SK-N-SH treated with all-trans-retinoic acid at 6 μM for 48 hours (cell line): ENCODE measurements around the gene DDX3X.

Experiments
- ARNTL ChIP-seq: fragments of 450-650 bp; formaldehyde crosslinking; IDR thresholded peaks from 2 replicates; pipeline ENCODE4 v1.5.0; 2020; ENCODE audit warnings: low read depth, mild to moderate bottlenecking, moderate library complexity, borderline replicate concordance
- BACH2 ChIP-seq: fragments of 250-450 bp; sonication (Bioruptor Pico); IDR thresholded peaks from 2 replicates; pipeline ENCODE4 v1.9.0; 2021; ENCODE audit warnings: mild to moderate bottlenecking, borderline replicate concordance
- GLIS3 ChIP-seq: fragments of 250-450 bp; sonication (Bioruptor Pico); IDR thresholded peaks from 2 replicates; pipeline ENCODE4 v1.5.0; 2020; ENCODE audit warnings: mild to moderate bottlenecking, moderate library complexity
- ISL1 ChIP-seq: fragments of 250-450 bp; sonication (Bioruptor Pico); IDR thresholded peaks from 2 replicates; pipeline ENCODE4 v2.1.2; 2022; ENCODE audit warnings: mild to moderate bottlenecking, moderate library complexity
- OSR1 ChIP-seq: fragments of 250-450 bp; sonication (Bioruptor Pico); IDR thresholded peaks from 2 replicates; pipeline ENCODE4 v1.8.0; 2022; ENCODE audit warnings: moderate library complexity, mild to moderate bottlenecking, inconsistent platforms
- TCF4 ChIP-seq: fragments of 250-450 bp; sonication (Bioruptor Pico); IDR thresholded peaks from 2 replicates; pipeline ENCODE4 v1.8.0; 2021; ENCODE audit warnings: mild to moderate bottlenecking, moderate library complexity, borderline replicate concordance
- ZFP3 ChIP-seq: fragments of 250-450 bp; sonication (Bioruptor Pico); IDR thresholded peaks from 2 replicates; pipeline ENCODE4 v1.5.0; 2020; ENCODE audit warnings: mild to moderate bottlenecking, moderate library complexity
- ZFP30 ChIP-seq: fragments of 450-650 bp; formaldehyde crosslinking; IDR thresholded peaks from 2 replicates; pipeline ENCODE4 v1.5.0; 2022; ENCODE audit warnings: mild to moderate bottlenecking, moderate library complexity
- ZNF8 ChIP-seq: fragments of 450-650 bp; formaldehyde crosslinking; IDR thresholded peaks from 2 replicates; pipeline ENCODE4 v1.5.0; 2020; ENCODE audit warnings: mild to moderate bottlenecking, moderate library complexity
- TF ChIP-seq, protein P1 (sequence below): fragments of 250-450 bp; sonication (Bioruptor Pico); IDR thresholded peaks from 2 replicates; pipeline ENCODE4 v1.8.0; 2020; ENCODE audit warnings: mild to moderate bottlenecking, moderate library complexity, borderline replicate concordance
- TF ChIP-seq, protein P2 (sequence below): fragments of 250-450 bp; sonication (Bioruptor Pico); IDR thresholded peaks from 2 replicates; pipeline ENCODE4 v1.8.0; 2021; ENCODE audit warnings: low read depth, mild to moderate bottlenecking, moderate library complexity, borderline replicate concordance
- TF ChIP-seq, protein P3 (sequence below): fragments of 250-450 bp; sonication (Bioruptor Pico); IDR thresholded peaks from 2 replicates; pipeline ENCODE4 v1.5.1; 2020; ENCODE audit warnings: low read depth, mild to moderate bottlenecking, moderate library complexity
- TF ChIP-seq, protein P4 (sequence below): fragments of 250-450 bp; sonication (Bioruptor Pico); IDR thresholded peaks from 2 replicates; pipeline ENCODE4 v1.5.0; 2020; ENCODE audit warnings: mild to moderate bottlenecking, moderate library complexity
- TF ChIP-seq, protein P5 (sequence below): fragments of 250-450 bp; sonication (Bioruptor Pico); IDR thresholded peaks from 2 replicates; pipeline ENCODE4 v1.5.1; 2021; ENCODE audit warnings: mild to moderate bottlenecking, moderate library complexity

DNA sequence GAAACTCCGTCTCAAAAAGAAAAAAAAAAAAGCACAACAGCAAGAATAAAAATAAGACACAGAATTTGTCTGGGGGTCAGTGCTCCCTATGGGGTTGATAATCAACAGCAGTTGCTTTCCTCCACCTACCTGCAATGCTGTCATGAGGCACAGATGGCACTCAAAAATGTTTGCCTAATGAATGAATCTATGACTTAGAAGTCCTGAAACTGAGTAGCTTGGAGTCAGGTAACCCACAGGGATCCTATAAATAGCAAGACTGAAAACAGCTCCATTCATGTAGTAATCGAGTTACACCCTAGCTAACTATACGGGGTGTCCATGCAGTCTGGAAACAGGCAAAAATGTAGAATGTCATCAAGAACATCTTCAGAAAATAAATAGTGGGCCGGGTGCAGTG lies 19.8 kb upstream of the DDX3X start:
- TF ChIP-seq, protein P1, sequence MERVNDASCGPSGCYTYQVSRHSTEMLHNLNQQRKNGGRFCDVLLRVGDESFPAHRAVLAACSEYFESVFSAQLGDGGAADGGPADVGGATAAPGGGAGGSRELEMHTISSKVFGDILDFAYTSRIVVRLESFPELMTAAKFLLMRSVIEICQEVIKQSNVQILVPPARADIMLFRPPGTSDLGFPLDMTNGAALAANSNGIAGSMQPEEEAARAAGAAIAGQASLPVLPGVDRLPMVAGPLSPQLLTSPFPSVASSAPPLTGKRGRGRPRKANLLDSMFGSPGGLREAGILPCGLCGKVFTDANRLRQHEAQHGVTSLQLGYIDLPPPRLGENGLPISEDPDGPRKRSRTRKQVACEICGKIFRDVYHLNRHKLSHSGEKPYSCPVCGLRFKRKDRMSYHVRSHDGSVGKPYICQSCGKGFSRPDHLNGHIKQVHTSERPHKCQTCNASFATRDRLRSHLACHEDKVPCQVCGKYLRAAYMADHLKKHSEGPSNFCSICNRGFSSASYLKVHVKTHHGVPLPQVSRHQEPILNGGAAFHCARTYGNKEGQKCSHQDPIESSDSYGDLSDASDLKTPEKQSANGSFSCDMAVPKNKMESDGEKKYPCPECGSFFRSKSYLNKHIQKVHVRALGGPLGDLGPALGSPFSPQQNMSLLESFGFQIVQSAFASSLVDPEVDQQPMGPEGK (CRISPR knock-in tag) = no peak
- TF ChIP-seq ISL1 (CRISPR knock-in tag) (no peak), BACH2 (CRISPR knock-in tag) (no peak), OSR1 (CRISPR knock-in tag) (no peak), TCF4 (CRISPR knock-in tag) (no peak), GLIS3 (CRISPR knock-in tag) (no peak), ZFP3 (CRISPR knock-in tag) (no peak), ARNTL (no peak), ZNF8 (CRISPR knock-in tag) (no peak), ZFP30 (CRISPR knock-in tag) (no peak)
- TF ChIP-seq, protein P2, sequence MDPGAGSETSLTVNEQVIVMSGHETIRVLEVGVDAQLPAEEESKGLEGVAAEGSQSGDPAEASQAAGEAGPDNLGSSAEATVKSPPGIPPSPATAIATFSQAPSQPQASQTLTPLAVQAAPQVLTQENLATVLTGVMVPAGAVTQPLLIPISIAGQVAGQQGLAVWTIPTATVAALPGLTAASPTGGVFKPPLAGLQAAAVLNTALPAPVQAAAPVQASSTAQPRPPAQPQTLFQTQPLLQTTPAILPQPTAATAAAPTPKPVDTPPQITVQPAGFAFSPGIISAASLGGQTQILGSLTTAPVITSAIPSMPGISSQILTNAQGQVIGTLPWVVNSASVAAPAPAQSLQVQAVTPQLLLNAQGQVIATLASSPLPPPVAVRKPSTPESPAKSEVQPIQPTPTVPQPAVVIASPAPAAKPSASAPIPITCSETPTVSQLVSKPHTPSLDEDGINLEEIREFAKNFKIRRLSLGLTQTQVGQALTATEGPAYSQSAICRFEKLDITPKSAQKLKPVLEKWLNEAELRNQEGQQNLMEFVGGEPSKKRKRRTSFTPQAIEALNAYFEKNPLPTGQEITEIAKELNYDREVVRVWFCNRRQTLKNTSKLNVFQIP (CRISPR knock-in tag) = no peak
- TF ChIP-seq, protein P3, sequence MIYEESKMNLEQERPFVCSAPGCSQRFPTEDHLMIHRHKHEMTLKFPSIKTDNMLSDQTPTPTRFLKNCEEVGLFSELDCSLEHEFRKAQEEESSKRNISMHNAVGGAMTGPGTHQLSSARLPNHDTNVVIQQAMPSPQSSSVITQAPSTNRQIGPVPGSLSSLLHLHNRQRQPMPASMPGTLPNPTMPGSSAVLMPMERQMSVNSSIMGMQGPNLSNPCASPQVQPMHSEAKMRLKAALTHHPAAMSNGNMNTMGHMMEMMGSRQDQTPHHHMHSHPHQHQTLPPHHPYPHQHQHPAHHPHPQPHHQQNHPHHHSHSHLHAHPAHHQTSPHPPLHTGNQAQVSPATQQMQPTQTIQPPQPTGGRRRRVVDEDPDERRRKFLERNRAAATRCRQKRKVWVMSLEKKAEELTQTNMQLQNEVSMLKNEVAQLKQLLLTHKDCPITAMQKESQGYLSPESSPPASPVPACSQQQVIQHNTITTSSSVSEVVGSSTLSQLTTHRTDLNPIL (CRISPR knock-in tag) = no peak
- TF ChIP-seq, protein P4, sequence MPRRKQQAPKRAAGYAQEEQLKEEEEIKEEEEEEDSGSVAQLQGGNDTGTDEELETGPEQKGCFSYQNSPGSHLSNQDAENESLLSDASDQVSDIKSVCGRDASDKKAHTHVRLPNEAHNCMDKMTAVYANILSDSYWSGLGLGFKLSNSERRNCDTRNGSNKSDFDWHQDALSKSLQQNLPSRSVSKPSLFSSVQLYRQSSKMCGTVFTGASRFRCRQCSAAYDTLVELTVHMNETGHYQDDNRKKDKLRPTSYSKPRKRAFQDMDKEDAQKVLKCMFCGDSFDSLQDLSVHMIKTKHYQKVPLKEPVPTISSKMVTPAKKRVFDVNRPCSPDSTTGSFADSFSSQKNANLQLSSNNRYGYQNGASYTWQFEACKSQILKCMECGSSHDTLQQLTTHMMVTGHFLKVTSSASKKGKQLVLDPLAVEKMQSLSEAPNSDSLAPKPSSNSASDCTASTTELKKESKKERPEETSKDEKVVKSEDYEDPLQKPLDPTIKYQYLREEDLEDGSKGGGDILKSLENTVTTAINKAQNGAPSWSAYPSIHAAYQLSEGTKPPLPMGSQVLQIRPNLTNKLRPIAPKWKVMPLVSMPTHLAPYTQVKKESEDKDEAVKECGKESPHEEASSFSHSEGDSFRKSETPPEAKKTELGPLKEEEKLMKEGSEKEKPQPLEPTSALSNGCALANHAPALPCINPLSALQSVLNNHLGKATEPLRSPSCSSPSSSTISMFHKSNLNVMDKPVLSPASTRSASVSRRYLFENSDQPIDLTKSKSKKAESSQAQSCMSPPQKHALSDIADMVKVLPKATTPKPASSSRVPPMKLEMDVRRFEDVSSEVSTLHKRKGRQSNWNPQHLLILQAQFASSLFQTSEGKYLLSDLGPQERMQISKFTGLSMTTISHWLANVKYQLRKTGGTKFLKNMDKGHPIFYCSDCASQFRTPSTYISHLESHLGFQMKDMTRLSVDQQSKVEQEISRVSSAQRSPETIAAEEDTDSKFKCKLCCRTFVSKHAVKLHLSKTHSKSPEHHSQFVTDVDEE (CRISPR knock-in tag) = no peak
- TF ChIP-seq, protein P5, sequence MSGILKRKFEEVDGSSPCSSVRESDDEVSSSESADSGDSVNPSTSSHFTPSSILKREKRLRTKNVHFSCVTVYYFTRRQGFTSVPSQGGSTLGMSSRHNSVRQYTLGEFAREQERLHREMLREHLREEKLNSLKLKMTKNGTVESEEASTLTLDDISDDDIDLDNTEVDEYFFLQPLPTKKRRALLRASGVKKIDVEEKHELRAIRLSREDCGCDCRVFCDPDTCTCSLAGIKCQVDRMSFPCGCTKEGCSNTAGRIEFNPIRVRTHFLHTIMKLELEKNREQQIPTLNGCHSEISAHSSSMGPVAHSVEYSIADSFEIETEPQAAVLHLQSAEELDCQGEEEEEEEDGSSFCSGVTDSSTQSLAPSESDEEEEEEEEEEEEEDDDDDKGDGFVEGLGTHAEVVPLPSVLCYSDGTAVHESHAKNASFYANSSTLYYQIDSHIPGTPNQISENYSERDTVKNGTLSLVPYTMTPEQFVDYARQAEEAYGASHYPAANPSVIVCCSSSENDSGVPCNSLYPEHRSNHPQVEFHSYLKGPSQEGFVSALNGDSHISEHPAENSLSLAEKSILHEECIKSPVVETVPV (CRISPR knock-in tag) = no peak
